Activated CD4-positive, alpha-beta memory T cell treated with anti-CD3 and anti-CD28 coated beads, Interleukin-2, amount 10 ng/mL, durations not matched to agents 7 days and 5 days (primary cell): Measurements from ENCODE around the gene MMP14. TPM values are rescaled to one million over a fixed set of nuclear protein-coding genes. Genes with fewer than 3 reads are reported as not detected.
"Not testable (repeated sequence)": the region's sequence is repeated elsewhere in the genome, so short reads cannot be mapped to it uniquely, and the experiment has no call there.

Source experiments
- CTCF ChIA-PET: fragments of 350-600 bp; sonication (Branson Sonifier 250); formaldehyde crosslinking; loops from one replicate; lab custom pipeline; 2021; ENCODE audit warnings: antibody characterized with exemption, inconsistent platforms; lab: Charles Lee
- POLR2A ChIA-PET: fragments of 350-600 bp; sonication (Branson Sonifier 250); formaldehyde crosslinking; loops from one replicate; lab custom pipeline; 2021; ENCODE audit warnings: antibody characterized with exemption; lab: Charles Lee
- DNase-seq: peaks from one replicate; pipeline ENCODE4 v3.0.0-alpha.2; 2020
- H3K27ac Mint-ChIP-seq: one replicate; pipeline ENCODE4 v1.8.0; 2021; ENCODE audit warnings: mild to moderate bottlenecking, mixed read lengths
- H3K27me3 Mint-ChIP-seq: one replicate; pipeline ENCODE4 v1.8.0; 2021; ENCODE audit warnings: mixed read lengths
- H3K36me3 Mint-ChIP-seq: one replicate; pipeline ENCODE4 v1.8.0; 2021; ENCODE audit warnings: low read depth, mixed read lengths
- H3K4me1 Mint-ChIP-seq: one replicate; pipeline ENCODE4 v1.8.0; 2021; ENCODE audit warnings: mixed read lengths
- H3K4me3 Mint-ChIP-seq: one replicate; pipeline ENCODE4 v1.8.0; 2021; ENCODE audit warnings: mild to moderate bottlenecking, mixed read lengths
- H3K9me3 Mint-ChIP-seq: one replicate; pipeline ENCODE4 v1.8.0; 2021; ENCODE audit warnings: mixed read lengths
- total RNA-seq, 2 experiments: library from RNA; stranded (reverse); gene quantifications; one replicate each; pipeline ENCODE4 v1.2.3, GENCODE V29; 2021

MMP14 gene
- total RNA-seq, 2 experiments from 2014 or later, result 1.9 to 2.9 TPM

GRCh38 chr14:22820731-22821130, 15.7 kb upstream of the MMP14 start:
- H3K4me3 Mint-ChIP-seq, result no peak overlapping the region
- no peak for DNase-seq
- H3K36me3 Mint-ChIP-seq, result no peaks in the 10 kb centered on the region
- ChIA-PET CTCF (interaction anchor here (1.0 to 7.5 kb wide), 7 partner anchors 32 to 264 kb away, joined by 3 to 195 read pairs (median 5); no protein-coding TSS in a partner anchor), POLR2A (interaction anchor here (0.9 kb wide), 1 partner anchor 289 kb away, joined by 3 read pairs; no protein-coding TSS in a partner anchor)
- peaks cover 39% of the 10 kb centered on the region for H3K4me1 Mint-ChIP-seq
- H3K27me3 Mint-ChIP-seq, result peaks cover 19% of the 10 kb centered on the region
- H3K9me3 Mint-ChIP-seq, result no peaks in the 10 kb centered on the region
- no peak overlapping the region for H3K27ac Mint-ChIP-seq

GRCh38 chr14:22821193-22822015, 15.0 kb upstream of the MMP14 start:
- Mint-ChIP-seq H3K4me1 (peaks cover 36% of the 10 kb centered on the region), H3K36me3 (no peaks in the 10 kb centered on the region), H3K27me3 (peaks cover 19% of the 10 kb centered on the region), H3K4me3 (no peak overlapping the region), H3K9me3 (no peaks in the 10 kb centered on the region), H3K27ac (no peak overlapping the region)
- DNase-seq, result no peak
- ChIA-PET CTCF (interaction anchor here (0.8 to 7.5 kb wide), 7 partner anchors 9 to 265 kb away, joined by 3 to 195 read pairs (median 4); no protein-coding TSS in a partner anchor), POLR2A (interaction anchor here (0.9 kb wide), 1 partner anchor 290 kb away, joined by 3 read pairs; no protein-coding TSS in a partner anchor)

- peaks cover 19% of the 10 kb centered on the region for H3K27me3 Mint-ChIP-seq
- peaks cover 36% of the 10 kb centered on the region for H3K4me1 Mint-ChIP-seq
- POLR2A ChIA-PET, result interaction anchor here (1.0 to 2.3 kb wide), 6 partner anchors 32 to 160 kb away, joined by 3 to 10 read pairs (median 5); partner anchors contain the start of genes AJUBA, LRP10 and OXA1L
- H3K4me3 Mint-ChIP-seq, result peak overlapping the region; percentile 35
- no peak for DNase-seq
- H3K9me3 Mint-ChIP-seq, result no peaks in the 10 kb centered on the region
- H3K36me3 Mint-ChIP-seq, result no peaks in the 10 kb centered on the region
- no peak overlapping the region for H3K27ac Mint-ChIP-seq
- CTCF ChIA-PET, result interaction anchor here (0.5 to 7.5 kb wide), 25 partner anchors 11 to 1273 kb away, joined by 3 to 195 read pairs (median 5); partner anchors contain the start of genes AJUBA and LRP10
These were observed 14.3 kb upstream of the MMP14 start for GRCh38 chr14:22822016-22822570.

GRCh38 chr14:22822571-22823098, 13.8 kb upstream of the MMP14 start:
- Mint-ChIP-seq H3K9me3 (no peaks in the 10 kb centered on the region), H3K36me3 (no peaks in the 10 kb centered on the region), H3K4me3 (peak overlapping the region; percentile 39), H3K4me1 (peaks cover 36% of the 10 kb centered on the region), H3K27ac (no peak overlapping the region), H3K27me3 (peaks cover 19% of the 10 kb centered on the region)
- ChIA-PET POLR2A (interaction anchor here (0.9 to 2.3 kb wide), 13 partner anchors 28 to 253 kb away, joined by 3 to 10 read pairs (median 4); partner anchors contain the start of genes AJUBA, LRP10, OXA1L and PRMT5), CTCF (interaction anchor here (0.5 to 7.5 kb wide), 35 partner anchors 11 to 1273 kb away, joined by 3 to 195 read pairs (median 4); partner anchors contain the start of genes AJUBA, HAUS4, LRP10 and RBM23)
- peak; percentile 71 for DNase-seq

GRCh38 chr14:22824711-22825359, 11.6 kb upstream of the MMP14 start:
- no peak for DNase-seq
- ChIA-PET CTCF (interaction anchor here (0.6 to 7.5 kb wide), 12 partner anchors 9 to 521 kb away, joined by 3 to 195 read pairs (median 17); partner anchors contain the start of gene LRP10), POLR2A (interaction anchor here (0.6 kb wide), 1 partner anchor 59 kb away, joined by 3 read pairs; the partner anchor contains the start of gene OXA1L)

GRCh38 chr14:22829076-22829660, 7.2 kb upstream of the MMP14 start:
- H3K27me3 Mint-ChIP-seq, DNase-seq, H3K9me3 Mint-ChIP-seq: not testable (repeated sequence)
- CTCF ChIA-PET, result interaction anchor here (0.8 to 3.5 kb wide), 5 partner anchors 24 to 128 kb away, joined by 3 to 12 read pairs (median 4); partner anchors contain the start of genes HAUS4, LRP10 and PRMT5
- Mint-ChIP-seq H3K4me1 (peaks cover 40% of the 10 kb centered on the region), H3K4me3 (peak overlapping the region; percentile 87), H3K27ac (peak overlapping the region; percentile 90), H3K36me3 (peaks cover 23% of the 10 kb centered on the region)
- POLR2A ChIA-PET, result interaction anchor here (0.9 to 2.7 kb wide), 12 partner anchors 22 to 264 kb away, joined by 3 to 23 read pairs (median 6); partner anchors contain the start of genes DAD1, HAUS4, LRP10 and OXA1L

More at GRCh38 chr14:22824711-22825359, 11.6 kb upstream of the MMP14 start:
- Mint-ChIP-seq H3K4me1 (peaks cover 34% of the 10 kb centered on the region), H3K27me3 (peaks cover 18% of the 10 kb centered on the region), H3K27ac (peak overlapping the region; percentile 21), H3K9me3 (no peaks in the 10 kb centered on the region), H3K4me3 (no peak overlapping the region), H3K36me3 (peaks cover 4% of the 10 kb centered on the region)

- peak within 1 kb of the TSS; percentile 90 for H3K27ac Mint-ChIP-seq
- CTCF ChIA-PET, result interaction anchor here (0.6 to 3.5 kb wide), 25 partner anchors 9 to 281 kb away, joined by 3 to 16 read pairs (median 4); partner anchors contain the start of genes DAD1, HAUS4, LRP10 and OXA1L
These were observed 6.5 kb upstream of the MMP14 start, which contains the start of gene MRPL52 for GRCh38 chr14:22829661-22830442. Gene MRPL52 (plus strand): TSS chr14:22829887. CDS start chr14:22829913, 26 bp downstream.

GRCh38 chr14:22830443-22831010, 5.9 kb upstream of the MMP14 start:
- Mint-ChIP-seq H3K36me3 (peaks cover 35% of the 10 kb centered on the region), H3K27me3 (no peaks in the 10 kb centered on the region), H3K4me3 (peak overlapping the region; percentile 87), H3K4me1 (peaks cover 30% of the 10 kb centered on the region), H3K9me3 (no peaks in the 10 kb centered on the region), H3K27ac (peak overlapping the region; percentile 90)
- DNase-seq, result no peak
- POLR2A ChIA-PET, result interaction anchor here (0.6 to 2.7 kb wide), 28 partner anchors 8 to 548 kb away, joined by 3 to 23 read pairs (median 5); partner anchors contain the start of genes DAD1, HAUS4, LRP10 and OXA1L
- CTCF ChIA-PET, result interaction anchor here (0.8 to 1.7 kb wide), 20 partner anchors 9 to 282 kb away, joined by 3 to 16 read pairs (median 4); partner anchors contain the start of genes DAD1, OXA1L and RBM23

More at GRCh38 chr14:22829661-22830442, 6.5 kb upstream of the MMP14 start, which contains the start of gene MRPL52:
- peak; percentile 93 for DNase-seq
- peaks cover 28% of the 10 kb centered on the region for H3K36me3 Mint-ChIP-seq
- peak within 1 kb of the TSS; percentile 87 for H3K4me3 Mint-ChIP-seq
- H3K9me3 Mint-ChIP-seq, result no peaks in the 10 kb centered on the region
- peaks cover 33% of the 10 kb centered on the region for H3K4me1 Mint-ChIP-seq
- H3K27me3 Mint-ChIP-seq, result no peaks in the 10 kb centered on the region
- POLR2A ChIA-PET, result interaction anchor here (0.6 to 2.7 kb wide), 33 partner anchors 9 to 548 kb away, joined by 3 to 23 read pairs (median 4); partner anchors contain the start of genes DAD1, HAUS4, LRP10 and OXA1L

- no peak overlapping the region for H3K4me3 Mint-ChIP-seq
- H3K27me3 Mint-ChIP-seq, result peaks cover 15% of the 10 kb centered on the region
- POLR2A ChIA-PET, result interaction anchor here (1.2 to 1.5 kb wide), 2 partner anchors 36 to 47 kb away, joined by 3 read pairs; partner anchors contain the start of gene LRP10
- peaks cover 20% of the 10 kb centered on the region for H3K4me1 Mint-ChIP-seq
- CTCF ChIA-PET, result interaction anchor here (1.2 to 6.4 kb wide), 3 partner anchors 12 to 23 kb away, joined by 3 to 62 read pairs (median 18); no protein-coding TSS in a partner anchor
- peaks cover 40% of the 10 kb centered on the region for H3K36me3 Mint-ChIP-seq
- no peak for DNase-seq
- no peaks in the 10 kb centered on the region for H3K9me3 Mint-ChIP-seq
- no peak overlapping the region for H3K27ac Mint-ChIP-seq
These were observed 880 bp upstream of the MMP14 start for GRCh38 chr14:22835505-22835904.

- Mint-ChIP-seq H3K4me3 (no peak overlapping the region), H3K27ac (no peak overlapping the region), H3K27me3 (peaks cover 15% of the 10 kb centered on the region), H3K36me3 (peaks cover 30% of the 10 kb centered on the region), H3K9me3 (no peaks in the 10 kb centered on the region), H3K4me1 (peaks cover 7% of the 10 kb centered on the region)
- CTCF ChIA-PET, result interaction anchor here (1.2 to 6.4 kb wide), 2 partner anchors 14 to 16 kb away, joined by 3 to 62 read pairs; no protein-coding TSS in a partner anchor
- POLR2A ChIA-PET, result interaction anchor here (0.8 kb wide), 1 partner anchor 34 kb away, joined by 3 read pairs; the partner anchor contains the start of gene LRP10
- no peak for DNase-seq
These were observed 847 bp downstream of the MMP14 start for GRCh38 chr14:22837114-22837749.
